Neuronal stem cell (in vitro differentiated cells): ENCODE results near the gene NTF4.

Experiments used
- DNase-seq: peaks from one replicate; pipeline ENCODE4 v3.0.0-alpha.2; 2013; ENCODE audit warnings: low spot score
- H2AFZ ChIP-seq: one replicate; pipeline ENCODE4 v1.6.1; 2013; ENCODE audit warnings: mild to moderate bottlenecking, low read length, inconsistent platforms
- H2AK5ac ChIP-seq: 2 replicates; pipeline ENCODE4 v1.6.1; 2013; ENCODE audit warnings: low read depth, mild to moderate bottlenecking, inconsistent platforms, low read length, moderate library complexity, mixed read lengths
- H2BK120ac ChIP-seq: 2 replicates; pipeline ENCODE4 v1.6.1; 2013; ENCODE audit warnings: low read depth, mild to moderate bottlenecking, inconsistent platforms, low read length, moderate library complexity, mixed read lengths
- H2BK12ac ChIP-seq: one replicate; pipeline ENCODE4 v1.6.1; 2013; ENCODE audit warnings: low read length, inconsistent platforms
- H2BK15ac ChIP-seq: 2 replicates; pipeline ENCODE4 v1.6.1; 2013; ENCODE audit warnings: mild to moderate bottlenecking, low read length, inconsistent platforms, mixed read lengths
- H2BK5ac ChIP-seq: one replicate; pipeline ENCODE4 v1.6.1; 2013; ENCODE audit warnings: inconsistent platforms, mild to moderate bottlenecking, low read length, moderate library complexity
- H3K14ac ChIP-seq: one replicate; pipeline ENCODE4 v1.6.1; 2013; ENCODE audit warnings: low read length, inconsistent platforms
- H3K18ac ChIP-seq: 2 replicates; pipeline ENCODE4 v1.6.1; 2013; ENCODE audit warnings: low read length, inconsistent platforms
- H3K23ac ChIP-seq: 2 replicates; pipeline ENCODE4 v1.6.1; 2013; ENCODE audit warnings: low read depth, mild to moderate bottlenecking, mixed read lengths, low read length, inconsistent platforms; ENCODE audit not compliant: poor library complexity
- H3K27ac ChIP-seq: replicated peaks from 3 replicates; pipeline ENCODE4 v1.5.1; 2013; ENCODE audit warnings: low read length, inconsistent platforms
- H3K27me3 ChIP-seq, 3 experiments: 2 replicates each; pipeline ENCODE4 v1.6.1; 2013; ENCODE audit warnings: low read length in 3 of 3, mild to moderate bottlenecking in 2 of 3, inconsistent platforms in 1 of 3, low read depth in 1 of 3, mixed read lengths in 1 of 3, moderate library complexity in 1 of 3; ENCODE audit not compliant: control insufficient read depth in 3 of 3, insufficient read depth in 3 of 3
- H3K36me3 ChIP-seq, 2 donors: replicated peaks in 1 of 2; 2 replicates each; pipeline ENCODE4 v1.6.1; 2013; ENCODE audit warnings: low read length in 2 of 2; ENCODE audit not compliant: control insufficient read depth in 2 of 2, insufficient read depth in 2 of 2
- H3K4ac ChIP-seq: 2 replicates; pipeline ENCODE4 v1.6.1; 2013; ENCODE audit warnings: inconsistent platforms, mild to moderate bottlenecking, low read length, moderate library complexity
- H3K4me1 ChIP-seq, 2 donors: 1 replicate in 1 of 2; 2 replicates in 1 of 2; pipeline ENCODE4 v1.6.1; 2013; ENCODE audit warnings: low read length in 2 of 2, low read depth in 1 of 2; ENCODE audit not compliant: control insufficient read depth in 2 of 2, insufficient read depth in 1 of 2
- H3K4me2 ChIP-seq: one replicate; pipeline ENCODE4 v1.6.1; 2013; ENCODE audit warnings: mild to moderate bottlenecking, low read length, inconsistent platforms; ENCODE audit not compliant: insufficient read depth, poor library complexity, severe bottlenecking
- H3K4me3 ChIP-seq, 2 donors: 2 replicates each; pipeline ENCODE4 v1.5.1; 2013; ENCODE audit warnings: low read length in 2 of 2, mild to moderate bottlenecking in 2 of 2, inconsistent platforms in 1 of 2, moderate library complexity in 1 of 2
- H3K79me1 ChIP-seq: one replicate; pipeline ENCODE4 v1.6.1; 2013; ENCODE audit warnings: low read depth, mild to moderate bottlenecking, inconsistent platforms, low read length, moderate library complexity
- H3K9ac ChIP-seq: one replicate; pipeline ENCODE4 v1.6.1; 2013; ENCODE audit warnings: mild to moderate bottlenecking, low read depth, low read length, inconsistent platforms; ENCODE audit not compliant: poor library complexity
- H3K9me3 ChIP-seq, 2 donors: replicated peaks in 1 of 2; 2 replicates each; pipeline versions ENCODE3 to v1.6.1; 2013; ENCODE audit warnings: low read length in 2 of 2, mild to moderate bottlenecking in 2 of 2, inconsistent platforms in 1 of 2, low read depth in 1 of 2, mixed read lengths in 1 of 2, moderate library complexity in 1 of 2; ENCODE audit not compliant: control insufficient read depth in 2 of 2, insufficient read depth in 1 of 2
- H4K8ac ChIP-seq: one replicate; pipeline ENCODE4 v1.6.1; 2013; ENCODE audit warnings: low read depth, mild to moderate bottlenecking, inconsistent platforms, low read length, moderate library complexity
- H4K91ac ChIP-seq: one replicate; pipeline ENCODE4 v1.6.1; 2013; ENCODE audit warnings: low read length, low read depth, mild to moderate bottlenecking, inconsistent platforms; ENCODE audit not compliant: poor library complexity
- WGBS, 2 donors: extraction: QIAGEN DNeasy Blood & Tissue Kit; methylation state at CpG; one replicate each; pipeline ENCODE4 v1.1.7; 2013; ENCODE audit warnings: missing lambda C conversion rate in 2 of 2, mixed read lengths in 1 of 2; ENCODE audit not compliant: insufficient read length in 2 of 2, insufficient replicate concordance in 1 of 2; ENCODE audit errors: extremely low coverage in 2 of 2; 5-methylcytosine and 5-hydroxymethylcytosine counted together

The NTF4 gene

GRCh38 chr19:49070416-49070815 is 5.8 kb upstream of the NTF4 start:
- no peak overlapping the region for H3K4me3 ChIP-seq
- H4K8ac ChIP-seq = no peak overlapping the region
- H3K36me3 ChIP-seq = no peaks in the 10 kb centered on the region
- no peak overlapping the region for H3K4me2 ChIP-seq
- no peak for DNase-seq
- no peaks in the 10 kb centered on the region for H3K79me1 ChIP-seq
- H3K27ac ChIP-seq = no peak overlapping the region
- no peak overlapping the region for H3K18ac ChIP-seq
- H4K91ac ChIP-seq = no peak overlapping the region
- H2BK12ac ChIP-seq = no peak overlapping the region
- no peak overlapping the region for H3K9ac ChIP-seq
- H2AK5ac ChIP-seq = peak overlapping the region; percentile 30
- peaks cover 2 to 5% of the 10 kb centered on the region in 2 donors for H3K4me1 ChIP-seq
- H3K27me3 ChIP-seq = peaks cover 17 to 79% (median 69%) of the 10 kb centered on the region in 3 experiments
- peaks cover 12 to 17% of the 10 kb centered on the region in 2 donors for H3K9me3 ChIP-seq
- no CpG with 5 or more reads among the region's 21 CpGs for WGBS, 2 donors
- no peak overlapping the region for H3K4ac ChIP-seq
- no peak overlapping the region for H3K23ac ChIP-seq
- H3K14ac ChIP-seq = peak overlapping the region; percentile 71
- H2AFZ ChIP-seq = no peak overlapping the region
- H2BK120ac ChIP-seq = no peak overlapping the region
- no peak overlapping the region for H2BK5ac ChIP-seq
- H2BK15ac ChIP-seq = peak overlapping the region; percentile 12

GRCh38 chr19:49069026-49069425 is 4.4 kb upstream of the NTF4 start:
- H3K23ac ChIP-seq = no peak overlapping the region
- H3K27me3 ChIP-seq = peaks cover 17 to 84% (median 68%) of the 10 kb centered on the region in 3 experiments
- no peak for DNase-seq
- H2AFZ ChIP-seq = no peak overlapping the region
- H3K4ac ChIP-seq = no peak overlapping the region
- H3K36me3 ChIP-seq = no peaks in the 10 kb centered on the region
- H3K27ac ChIP-seq = no peak overlapping the region
- H2BK5ac ChIP-seq = no peak overlapping the region
- peak overlapping the region; percentile 20 for H2AK5ac ChIP-seq
- H3K4me1 ChIP-seq = peaks cover 9 to 10% of the 10 kb centered on the region in 2 donors
- H3K14ac ChIP-seq = no peak overlapping the region
- H4K91ac ChIP-seq = no peak overlapping the region
- H3K18ac ChIP-seq = no peak overlapping the region
- H2BK120ac ChIP-seq = no peak overlapping the region
- no peak overlapping the region for H2BK12ac ChIP-seq
- H3K9me3 ChIP-seq = peaks cover 12 to 17% of the 10 kb centered on the region in 2 donors
- no peak overlapping the region for H2BK15ac ChIP-seq
- no peak overlapping the region for H3K4me3 ChIP-seq
- no peak overlapping the region for H3K4me2 ChIP-seq
- WGBS, 2 donors = no CpG with 5 or more reads among the region's 9 CpGs
- H3K79me1 ChIP-seq = no peaks in the 10 kb centered on the region
- no peak overlapping the region for H3K9ac ChIP-seq
- H4K8ac ChIP-seq = no peak overlapping the region

- peaks cover 9 to 10% of the 10 kb centered on the region in 2 donors for H3K4me1 ChIP-seq
- no peak overlapping the region for H2BK5ac ChIP-seq
- H3K27me3 ChIP-seq = peaks cover 10 to 80% (median 53%) of the 10 kb centered on the region in 3 experiments
- no peak overlapping the region for H3K27ac ChIP-seq
- no peak overlapping the region for H2BK120ac ChIP-seq
- WGBS, 2 donors = no CpG with 5 or more reads among the region's 3 CpGs
- no peaks in the 10 kb centered on the region for H3K79me1 ChIP-seq
- no peak overlapping the region for H2BK15ac ChIP-seq
- no peak overlapping the region for H4K8ac ChIP-seq
- DNase-seq = no peak
- no peak overlapping the region for H3K4me3 ChIP-seq
- no peak overlapping the region for H2BK12ac ChIP-seq
- H2AK5ac ChIP-seq = no peak overlapping the region
- no peak overlapping the region for H3K23ac ChIP-seq
- no peak overlapping the region for H3K4me2 ChIP-seq
- no peaks in the 10 kb centered on the region for H3K36me3 ChIP-seq
- peak overlapping the region; percentile 44 for H3K9ac ChIP-seq
- no peak overlapping the region for H3K14ac ChIP-seq
- H3K18ac ChIP-seq = peak overlapping the region; percentile 28
- no peak overlapping the region for H4K91ac ChIP-seq
- no peak overlapping the region for H3K4ac ChIP-seq
- H3K9me3 ChIP-seq = peaks cover 12 to 17% of the 10 kb centered on the region in 2 donors
- no peak overlapping the region for H2AFZ ChIP-seq
Measured at GRCh38 chr19:49067554-49067953, 2.9 kb upstream of the NTF4 start.

- H3K4me3 ChIP-seq = no peak overlapping the region
- H3K9me3 ChIP-seq = peaks cover 4 to 15% of the 10 kb centered on the region in 2 donors
- H3K27ac ChIP-seq = no peak overlapping the region
- H3K27me3 ChIP-seq = peaks cover 0 to 78% (median 39%) of the 10 kb centered on the region in 3 experiments
- H3K23ac ChIP-seq = peak overlapping the region; percentile 76
- no peaks in the 10 kb centered on the region for H3K79me1 ChIP-seq
- H2BK12ac ChIP-seq = no peak overlapping the region
- H4K8ac ChIP-seq = no peak overlapping the region
- peak overlapping the region; percentile 11 for H3K14ac ChIP-seq
- peak overlapping the region; percentile 21 for H2AK5ac ChIP-seq
- H2BK120ac ChIP-seq = no peak overlapping the region
- no peaks in the 10 kb centered on the region for H3K36me3 ChIP-seq
- H3K4me1 ChIP-seq = peaks cover 9 to 10% of the 10 kb centered on the region in 2 donors
- DNase-seq = no peak
- no peak overlapping the region for H2AFZ ChIP-seq
- H2BK15ac ChIP-seq = peak overlapping the region; percentile 54
- no peak overlapping the region for H3K4me2 ChIP-seq
- no CpG with 5 or more reads among the region's 13 CpGs for WGBS, 2 donors
- peak overlapping the region; percentile 79 for H3K18ac ChIP-seq
- H2BK5ac ChIP-seq = no peak overlapping the region
- no peak overlapping the region for H3K4ac ChIP-seq
- H3K9ac ChIP-seq = peak overlapping the region; percentile 25
- H4K91ac ChIP-seq = no peak overlapping the region
Measured at GRCh38 chr19:49065905-49066512, 1.4 kb upstream of the NTF4 start.
